ENCODE measurements around the gene GRID1. TPM values are rescaled to one million over a fixed set of nuclear protein-coding genes. Genes with fewer than 3 reads are reported as not detected.

The GRID1 gene
- total and polyA plus RNA-seq, 9 of the 15 experiments (the other 6 are each of a cell fraction or from before 2014, with no cell fraction given) = 0.01 to 7.2 (median 1.2) TPM

DNA sequence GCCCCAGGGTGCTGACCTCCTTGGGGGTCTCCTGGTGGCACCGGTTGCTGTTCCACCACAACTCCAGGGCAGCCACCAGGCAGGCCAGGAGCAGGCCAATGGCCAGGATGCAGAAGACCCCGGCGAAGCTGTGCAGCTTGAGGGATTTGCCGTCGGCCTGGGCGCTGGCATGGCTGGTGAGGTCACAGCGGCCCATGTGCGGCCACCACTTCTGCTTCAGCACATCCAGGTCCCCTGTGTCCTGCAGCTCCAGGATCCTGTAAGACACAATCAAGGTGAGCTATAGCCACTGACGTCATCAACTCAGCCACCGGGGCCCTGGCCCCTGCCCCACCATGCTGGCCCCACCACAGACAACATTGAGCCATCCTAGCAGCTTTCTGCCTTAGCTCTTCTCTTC, 753.2 kb downstream of the GRID1 start:
- Histone ChIP-seq H3K79me2 (ENCODE audit: control insufficient read depth, insufficient read depth, low read length) (no peaks in the 10 kb centered on the region), H3K4me3 (no peak overlapping the region), H3K27me3 (ENCODE audit: control insufficient read depth in 2 of 2, insufficient read depth in 2 of 2, low read length in 2 of 2) (no peaks in the 10 kb centered on the region), H3K9me3 (replicated peaks; ENCODE audit: control insufficient read depth, insufficient read depth, low read depth, low read length) (no peaks in the 10 kb centered on the region), H3K9me1 (ENCODE audit: control insufficient read depth, insufficient read depth, low read length) (no peaks in the 10 kb centered on the region), H4K20me1 (replicated peaks; ENCODE audit: control insufficient read depth, insufficient read depth, low read length) (no peaks in the 10 kb centered on the region), H3K4me1 (replicated peaks in 1 of 2; ENCODE audit: control insufficient read depth in 2 of 2, insufficient read depth in 2 of 2, low read length in 2 of 2) (no peaks in the 10 kb centered on the region), H3K9ac (ENCODE audit: insufficient read depth in 1 of 2, low read depth in 2 of 2, low read length in 2 of 2) (no peak overlapping the region), H2AFZ (ENCODE audit: low read depth, low read length) (no peak overlapping the region), H3K4me2 (ENCODE audit: insufficient read depth, low read length) (no peak overlapping the region), H3K36me3 (ENCODE audit: control insufficient read depth, insufficient read depth, low read length) (no peaks in the 10 kb centered on the region), H3K27ac (ENCODE audit: extremely low read depth, low read depth, low read length) (no peak overlapping the region)
- ChIA-PET CTCF (ENCODE audit: low intra/inter-chr PET ratio) (no interaction called here), POLR2A (no interaction called here)
- FAIRE-seq = no peak
- no TSS peak for BruUV-seq (replicated peaks)
- 16% methylated on average over 10 of the region's 10 CpGs for WGBS (ENCODE audit: insufficient coverage, low coverage, missing lambda C conversion rate)
- intact Hi-C loops (cut with micrococcal nuclease) = no loop called here
- in situ Hi-C loops (cut with MboI) = no loop called here
- no peak for DNase-seq (ENCODE audit: extremely low read depth in 1 of 4, low spot score in 3 of 4)
- ATAC-seq = no peak
- no peak for TF ChIP-seq BRD9 (IDR thresholded peaks at IDR 0.05; ENCODE audit: low read depth, partially characterized antibody)
- no peak for TF ChIP-seq NFXL1 (CRISPR knock-in tag; IDR thresholded peaks at IDR 0.05)
- TF ChIP-seq CEBPB (tag; IDR thresholded peaks at IDR 0.05) = no peak
- no peak for TF ChIP-seq TRIM24 (IDR thresholded peaks at IDR 0.05)
- TF ChIP-seq ZBTB43 (CRISPR knock-in tag; IDR thresholded peaks at IDR 0.05) = no peak
- no peak for TF ChIP-seq ASH1L (IDR thresholded peaks at IDR 0.05; ENCODE audit: borderline replicate concordance, low read depth, partially characterized antibody)
- no peak for TF ChIP-seq CREBBP (IDR thresholded peaks at IDR 0.05; ENCODE audit: low read depth, low read length)
- TF ChIP-seq RAD51 (IDR thresholded peaks at IDR 0.05; ENCODE audit: borderline replicate concordance, low read depth) = no peak
- no peak for TF ChIP-seq OTX1 (CRISPR knock-in tag; IDR thresholded peaks at IDR 0.05)
- no peak for TF ChIP-seq TRIM28 (IDR thresholded peaks at IDR 0.05)
- TF ChIP-seq ARHGAP35 (IDR thresholded peaks at IDR 0.05; ENCODE audit: partially characterized antibody) = no peak
- TF ChIP-seq ZBTB17 (CRISPR knock-in tag; IDR thresholded peaks at IDR 0.05) = no peak
- TF ChIP-seq BHLHE40 (IDR thresholded peaks at IDR 0.05; ENCODE audit: low read length) = no peak
- TF ChIP-seq ZKSCAN3 (CRISPR knock-in tag; IDR thresholded peaks at IDR 0.05) = no peak
- TF ChIP-seq ARID1B (IDR thresholded peaks at IDR 0.05) = no peak
- TF ChIP-seq, protein P1, sequence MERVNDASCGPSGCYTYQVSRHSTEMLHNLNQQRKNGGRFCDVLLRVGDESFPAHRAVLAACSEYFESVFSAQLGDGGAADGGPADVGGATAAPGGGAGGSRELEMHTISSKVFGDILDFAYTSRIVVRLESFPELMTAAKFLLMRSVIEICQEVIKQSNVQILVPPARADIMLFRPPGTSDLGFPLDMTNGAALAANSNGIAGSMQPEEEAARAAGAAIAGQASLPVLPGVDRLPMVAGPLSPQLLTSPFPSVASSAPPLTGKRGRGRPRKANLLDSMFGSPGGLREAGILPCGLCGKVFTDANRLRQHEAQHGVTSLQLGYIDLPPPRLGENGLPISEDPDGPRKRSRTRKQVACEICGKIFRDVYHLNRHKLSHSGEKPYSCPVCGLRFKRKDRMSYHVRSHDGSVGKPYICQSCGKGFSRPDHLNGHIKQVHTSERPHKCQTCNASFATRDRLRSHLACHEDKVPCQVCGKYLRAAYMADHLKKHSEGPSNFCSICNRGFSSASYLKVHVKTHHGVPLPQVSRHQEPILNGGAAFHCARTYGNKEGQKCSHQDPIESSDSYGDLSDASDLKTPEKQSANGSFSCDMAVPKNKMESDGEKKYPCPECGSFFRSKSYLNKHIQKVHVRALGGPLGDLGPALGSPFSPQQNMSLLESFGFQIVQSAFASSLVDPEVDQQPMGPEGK (CRISPR knock-in tag; IDR thresholded peaks at IDR 0.05; ENCODE audit: borderline replicate concordance) = no peak
